ENCODE results near the gene SPTLC1.
"Not testable (repeated sequence)": the region's sequence is repeated elsewhere in the genome, so short reads cannot be mapped to it uniquely, and the experiment has no call there.

Gene SPTLC1

GRCh38 chr9:92151691-92152393 lies 36.6 kb upstream of the SPTLC1 start:
- Histone ChIP-seq H3K9me3 (ENCODE audit: control insufficient read depth in 2 of 2, low read length in 2 of 2) (no peaks in the 10 kb centered on the region), H3K36me3 (ENCODE audit: control insufficient read depth in 2 of 2, insufficient read depth in 2 of 2, low read length in 2 of 2) (no peaks in the 10 kb centered on the region), H3K27me3 (ENCODE audit: control insufficient read depth in 2 of 2, insufficient read depth in 2 of 2, low read length in 2 of 2) (no peaks in the 10 kb centered on the region), H3K9ac (ENCODE audit: low read depth in 1 of 2, low read length in 2 of 2) (no peak overlapping the region), H3K4me1 (ENCODE audit: control insufficient read depth in 2 of 2, insufficient read depth in 2 of 2, low read length in 2 of 2) (no peaks in the 10 kb centered on the region), H3K4me3 (ENCODE audit: low read length in 2 of 2) (no peak overlapping the region), H3K27ac (ENCODE audit: low read depth in 2 of 2, low read length in 2 of 2) (no peak overlapping the region)

GRCh38 chr9:92150501-92151470 lies 35.6 kb upstream of the SPTLC1 start:
- not testable (repeated sequence) for H3K27ac ChIP-seq (ENCODE audit: low read depth in 2 of 2, low read length in 2 of 2); H3K4me1 ChIP-seq (ENCODE audit: control insufficient read depth in 2 of 2, insufficient read depth in 2 of 2, low read length in 2 of 2); H3K9me3 ChIP-seq (ENCODE audit: control insufficient read depth in 2 of 2, low read length in 2 of 2); H3K27me3 ChIP-seq (ENCODE audit: control insufficient read depth in 2 of 2, insufficient read depth in 2 of 2, low read length in 2 of 2); H3K4me3 ChIP-seq (ENCODE audit: low read length in 2 of 2); H3K9ac ChIP-seq (ENCODE audit: low read depth in 1 of 2, low read length in 2 of 2); H3K36me3 ChIP-seq (ENCODE audit: control insufficient read depth in 2 of 2, insufficient read depth in 2 of 2, low read length in 2 of 2)

- no peak overlapping the region for H3K9ac ChIP-seq (ENCODE audit: low read depth in 1 of 2, low read length in 2 of 2)
- peak overlapping the region in 1 of 2 donors; percentile 24 for H3K27ac ChIP-seq (ENCODE audit: low read depth in 2 of 2, low read length in 2 of 2)
- H3K9me3 ChIP-seq (ENCODE audit: control insufficient read depth in 2 of 2, low read length in 2 of 2), result no peaks in the 10 kb centered on the region
- no peaks in the 10 kb centered on the region for H3K4me1 ChIP-seq (ENCODE audit: control insufficient read depth in 2 of 2, insufficient read depth in 2 of 2, low read length in 2 of 2)
- H3K4me3 ChIP-seq (ENCODE audit: low read length in 2 of 2), result no peak overlapping the region
- no peaks in the 10 kb centered on the region for H3K36me3 ChIP-seq (ENCODE audit: control insufficient read depth in 2 of 2, insufficient read depth in 2 of 2, low read length in 2 of 2)
- H3K27me3 ChIP-seq (ENCODE audit: control insufficient read depth in 2 of 2, insufficient read depth in 2 of 2, low read length in 2 of 2), result no peaks in the 10 kb centered on the region
These were observed 32.6 kb upstream of the SPTLC1 start for GRCh38 chr9:92147852-92148180.

GRCh38 chr9:92147030-92147851 lies 32.0 kb upstream of the SPTLC1 start:
- Histone ChIP-seq H3K27me3 (ENCODE audit: control insufficient read depth in 2 of 2, insufficient read depth in 2 of 2, low read length in 2 of 2) (no peaks in the 10 kb centered on the region), H3K9me3 (ENCODE audit: control insufficient read depth in 2 of 2, low read length in 2 of 2) (no peaks in the 10 kb centered on the region), H3K9ac (ENCODE audit: low read depth in 1 of 2, low read length in 2 of 2) (no peak overlapping the region), H3K27ac (ENCODE audit: low read depth in 2 of 2, low read length in 2 of 2) (peak overlapping the region; percentile 24 to 41), H3K4me3 (ENCODE audit: low read length in 2 of 2) (no peak overlapping the region), H3K4me1 (ENCODE audit: control insufficient read depth in 2 of 2, insufficient read depth in 2 of 2, low read length in 2 of 2) (no peaks in the 10 kb centered on the region), H3K36me3 (ENCODE audit: control insufficient read depth in 2 of 2, insufficient read depth in 2 of 2, low read length in 2 of 2) (no peaks in the 10 kb centered on the region)

- Histone ChIP-seq H3K4me1 (ENCODE audit: control insufficient read depth in 2 of 2, insufficient read depth in 2 of 2, low read length in 2 of 2) (no peaks in the 10 kb centered on the region), H3K9ac (ENCODE audit: low read depth in 1 of 2, low read length in 2 of 2) (no peak overlapping the region), H3K4me3 (ENCODE audit: low read length in 2 of 2) (no peak overlapping the region), H3K9me3 (ENCODE audit: control insufficient read depth in 2 of 2, low read length in 2 of 2) (no peaks in the 10 kb centered on the region), H3K27ac (ENCODE audit: low read depth in 2 of 2, low read length in 2 of 2) (no peak overlapping the region), H3K27me3 (ENCODE audit: control insufficient read depth in 2 of 2, insufficient read depth in 2 of 2, low read length in 2 of 2) (peaks cover under 1 to 2% of the 10 kb centered on the region in 2 donors), H3K36me3 (ENCODE audit: control insufficient read depth in 2 of 2, insufficient read depth in 2 of 2, low read length in 2 of 2) (no peaks in the 10 kb centered on the region)
These were observed 31.4 kb upstream of the SPTLC1 start for GRCh38 chr9:92146610-92147009.

GRCh38 chr9:92145784-92146183 lies 30.6 kb upstream of the SPTLC1 start:
- H3K27ac ChIP-seq (ENCODE audit: low read depth in 2 of 2, low read length in 2 of 2); H3K36me3 ChIP-seq (ENCODE audit: control insufficient read depth in 2 of 2, insufficient read depth in 2 of 2, low read length in 2 of 2); H3K4me3 ChIP-seq (ENCODE audit: low read length in 2 of 2); H3K27me3 ChIP-seq (ENCODE audit: control insufficient read depth in 2 of 2, insufficient read depth in 2 of 2, low read length in 2 of 2); H3K9me3 ChIP-seq (ENCODE audit: control insufficient read depth in 2 of 2, low read length in 2 of 2); H3K9ac ChIP-seq (ENCODE audit: low read depth in 1 of 2, low read length in 2 of 2); H3K4me1 ChIP-seq (ENCODE audit: control insufficient read depth in 2 of 2, insufficient read depth in 2 of 2, low read length in 2 of 2): not testable (repeated sequence)

- H3K4me1 ChIP-seq (ENCODE audit: control insufficient read depth in 2 of 2, insufficient read depth in 2 of 2, low read length in 2 of 2), result peaks cover 6 to 9% of the 10 kb centered on the region in 2 donors
- peaks cover 12 to 15% of the 10 kb centered on the region in 2 donors for H3K27me3 ChIP-seq (ENCODE audit: control insufficient read depth in 2 of 2, insufficient read depth in 2 of 2, low read length in 2 of 2)
- H3K9ac ChIP-seq (ENCODE audit: low read depth in 1 of 2, low read length in 2 of 2), result no peak overlapping the region
- no peak overlapping the region for H3K4me3 ChIP-seq (ENCODE audit: low read length in 2 of 2)
- no peaks in the 10 kb centered on the region for H3K36me3 ChIP-seq (ENCODE audit: control insufficient read depth in 2 of 2, insufficient read depth in 2 of 2, low read length in 2 of 2)
- H3K27ac ChIP-seq (ENCODE audit: low read depth in 2 of 2, low read length in 2 of 2), result no peak overlapping the region
- H3K9me3 ChIP-seq (ENCODE audit: control insufficient read depth in 2 of 2, low read length in 2 of 2), result no peaks in the 10 kb centered on the region
These were observed 27.1 kb upstream of the SPTLC1 start for GRCh38 chr9:92142329-92142728.

- no peaks in the 10 kb centered on the region for H3K36me3 ChIP-seq (ENCODE audit: control insufficient read depth in 2 of 2, insufficient read depth in 2 of 2, low read length in 2 of 2)
- peaks cover 6 to 9% of the 10 kb centered on the region in 2 donors for H3K4me1 ChIP-seq (ENCODE audit: control insufficient read depth in 2 of 2, insufficient read depth in 2 of 2, low read length in 2 of 2)
- peaks cover 12 to 15% of the 10 kb centered on the region in 2 donors for H3K27me3 ChIP-seq (ENCODE audit: control insufficient read depth in 2 of 2, insufficient read depth in 2 of 2, low read length in 2 of 2)
- H3K9me3 ChIP-seq (ENCODE audit: control insufficient read depth in 2 of 2, low read length in 2 of 2), result no peaks in the 10 kb centered on the region
- peak overlapping the region; percentile 17 to 46 for H3K4me3 ChIP-seq (ENCODE audit: low read length in 2 of 2)
- no peak overlapping the region for H3K27ac ChIP-seq (ENCODE audit: low read depth in 2 of 2, low read length in 2 of 2)
- H3K9ac ChIP-seq (ENCODE audit: low read depth in 1 of 2, low read length in 2 of 2), result peak overlapping the region in 1 of 2 donors; percentile 6
These were observed 26.2 kb upstream of the SPTLC1 start for GRCh38 chr9:92141144-92142129.

- H3K36me3 ChIP-seq (ENCODE audit: control insufficient read depth in 2 of 2, insufficient read depth in 2 of 2, low read length in 2 of 2), result no peaks in the 10 kb centered on the region
- no peaks in the 10 kb centered on the region for H3K9me3 ChIP-seq (ENCODE audit: control insufficient read depth in 2 of 2, low read length in 2 of 2)
- H3K4me1 ChIP-seq (ENCODE audit: control insufficient read depth in 2 of 2, insufficient read depth in 2 of 2, low read length in 2 of 2), result peaks cover 6 to 9% of the 10 kb centered on the region in 2 donors
- H3K27ac ChIP-seq (ENCODE audit: low read depth in 2 of 2, low read length in 2 of 2), result no peak overlapping the region
- H3K9ac ChIP-seq (ENCODE audit: low read depth in 1 of 2, low read length in 2 of 2), result peak overlapping the region in 1 of 2 donors; percentile 6
- H3K27me3 ChIP-seq (ENCODE audit: control insufficient read depth in 2 of 2, insufficient read depth in 2 of 2, low read length in 2 of 2), result peaks cover 12 to 15% of the 10 kb centered on the region in 2 donors
- H3K4me3 ChIP-seq (ENCODE audit: low read length in 2 of 2), result peak overlapping the region; percentile 17 to 46
These were observed 25.5 kb upstream of the SPTLC1 start for GRCh38 chr9:92140754-92141143.
